HPDE6-E6E7 (cell line): ENCODE measurements around the gene SLC18A3.

Experiments used
- DNase-seq: peaks from one replicate; pipeline ENCODE4 v3.0.0; 2011; ENCODE audit warnings: missing footprints; ENCODE audit errors: extremely low spot score

SLC18A3 gene

DNA sequence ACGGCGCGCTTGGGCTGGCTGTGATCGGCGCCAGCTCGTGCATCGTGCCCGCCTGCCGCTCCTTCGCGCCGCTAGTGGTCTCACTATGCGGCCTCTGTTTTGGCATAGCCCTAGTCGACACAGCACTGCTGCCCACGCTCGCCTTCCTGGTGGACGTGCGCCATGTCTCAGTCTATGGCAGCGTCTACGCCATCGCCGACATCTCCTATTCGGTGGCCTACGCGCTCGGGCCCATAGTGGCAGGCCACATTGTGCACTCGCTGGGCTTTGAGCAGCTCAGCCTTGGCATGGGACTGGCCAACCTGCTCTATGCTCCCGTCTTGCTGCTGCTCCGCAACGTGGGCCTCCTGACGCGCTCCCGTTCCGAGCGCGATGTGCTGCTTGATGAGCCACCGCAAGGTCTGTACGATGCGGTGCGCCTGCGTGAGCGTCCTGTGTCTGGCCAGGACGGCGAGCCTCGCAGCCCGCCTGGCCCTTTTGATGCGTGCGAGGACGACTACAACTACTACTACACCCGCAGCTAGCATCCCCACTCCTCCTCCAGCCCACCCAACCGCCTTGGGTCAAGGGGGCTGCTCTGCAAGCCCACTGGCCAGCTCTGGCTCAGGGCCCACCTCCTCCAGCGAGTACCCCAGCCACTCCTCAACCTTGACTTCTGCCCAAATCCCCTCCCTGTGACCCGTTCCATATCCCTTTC is 1.9 kb downstream of the SLC18A3 start:
- DNase-seq: no peak

DNA sequence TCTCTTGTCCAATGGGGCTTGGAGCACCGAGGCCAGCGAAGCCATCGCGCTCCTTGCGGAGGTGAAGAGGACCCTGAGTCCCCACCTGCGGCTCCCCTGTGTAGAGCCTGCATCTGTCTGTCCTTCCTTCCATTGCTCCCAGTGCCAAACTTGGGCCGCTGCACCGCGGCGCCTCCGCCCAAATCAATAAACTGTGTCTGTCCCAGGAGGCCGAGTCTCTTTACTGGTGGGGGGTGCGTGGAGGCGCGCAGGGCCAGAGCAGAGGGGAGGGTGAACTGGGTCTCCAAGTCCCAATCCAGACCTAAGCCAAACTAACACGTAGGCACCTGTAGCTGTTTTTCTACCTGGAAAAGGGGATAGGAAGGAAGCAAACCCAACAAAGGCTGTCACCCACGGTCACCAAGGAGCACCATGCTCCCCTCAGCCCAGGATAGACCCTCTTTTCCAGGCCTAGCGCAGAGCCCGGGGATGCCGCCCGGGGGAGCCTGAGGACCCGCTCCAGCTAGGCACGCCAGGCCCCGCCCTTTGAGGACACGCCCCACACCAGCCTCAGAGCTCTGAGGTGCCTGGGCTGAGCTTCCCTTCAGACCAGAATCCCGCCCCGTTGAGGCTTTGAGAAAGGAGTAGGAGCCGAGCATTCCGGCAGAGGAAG is 2.5 kb downstream of the SLC18A3 start:
- no peak for DNase-seq

DNA sequence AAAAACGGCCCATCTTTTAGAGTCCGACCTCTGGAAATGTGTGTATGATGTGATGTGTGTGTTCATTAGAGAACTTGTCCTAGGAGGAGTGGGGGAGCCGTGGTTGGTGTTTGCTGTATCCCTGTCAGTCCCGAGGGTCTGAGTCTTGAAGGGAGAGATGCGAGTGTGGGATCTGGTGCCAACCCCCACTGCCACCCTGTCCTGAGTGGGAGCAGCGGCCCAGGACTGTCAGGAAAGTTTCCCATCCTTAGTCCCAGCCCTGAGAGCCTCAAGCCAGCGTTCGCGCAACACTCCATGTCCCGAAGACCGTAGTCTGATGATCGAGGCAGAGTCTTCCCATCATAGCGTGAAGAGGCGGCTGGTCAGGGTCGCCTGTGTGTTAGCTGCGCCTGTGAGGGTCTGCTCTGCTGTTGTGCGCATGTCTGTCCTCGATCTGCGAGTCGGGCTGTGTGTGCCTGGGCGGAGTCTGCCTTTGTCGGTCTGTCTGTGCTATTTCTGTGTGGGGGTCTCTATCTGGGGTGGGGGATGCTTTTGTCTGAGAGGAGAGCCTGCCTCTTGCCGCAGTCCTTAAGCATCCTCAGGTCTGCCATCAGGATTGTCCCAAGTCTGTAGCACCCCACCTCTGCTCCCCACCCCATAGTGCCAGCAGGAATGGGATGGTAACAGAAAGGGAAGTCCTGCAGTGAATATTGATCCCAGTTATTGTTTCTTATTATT is 3.2 kb downstream of the SLC18A3 start:
- DNase-seq: no peak

DNA sequence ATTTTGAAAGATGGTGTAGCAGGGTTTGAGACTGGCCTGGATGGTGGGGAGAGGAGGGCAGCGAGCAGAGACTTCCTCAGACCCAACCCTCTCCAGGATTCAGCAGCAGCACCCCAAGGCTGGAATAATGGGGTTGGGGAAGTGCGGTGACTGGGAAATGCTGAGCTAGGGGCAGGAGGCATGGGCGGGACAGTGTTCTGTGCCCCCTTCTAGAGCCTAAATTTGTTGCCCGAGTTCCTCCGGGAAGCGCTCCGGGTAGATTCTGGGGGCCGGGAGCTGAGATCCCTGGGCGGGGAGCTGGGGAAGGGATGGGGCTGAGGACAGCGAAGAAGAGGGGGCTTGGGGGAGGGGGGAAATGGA is 3.8 kb downstream of the SLC18A3 start, which contains the start of gene CHAT:
CHAT (plus strand) TSS at position 156 of the 360 bp plus-strand sequence; CDS start at position 309, 153 bp downstream.
- no peak for DNase-seq

DNA sequence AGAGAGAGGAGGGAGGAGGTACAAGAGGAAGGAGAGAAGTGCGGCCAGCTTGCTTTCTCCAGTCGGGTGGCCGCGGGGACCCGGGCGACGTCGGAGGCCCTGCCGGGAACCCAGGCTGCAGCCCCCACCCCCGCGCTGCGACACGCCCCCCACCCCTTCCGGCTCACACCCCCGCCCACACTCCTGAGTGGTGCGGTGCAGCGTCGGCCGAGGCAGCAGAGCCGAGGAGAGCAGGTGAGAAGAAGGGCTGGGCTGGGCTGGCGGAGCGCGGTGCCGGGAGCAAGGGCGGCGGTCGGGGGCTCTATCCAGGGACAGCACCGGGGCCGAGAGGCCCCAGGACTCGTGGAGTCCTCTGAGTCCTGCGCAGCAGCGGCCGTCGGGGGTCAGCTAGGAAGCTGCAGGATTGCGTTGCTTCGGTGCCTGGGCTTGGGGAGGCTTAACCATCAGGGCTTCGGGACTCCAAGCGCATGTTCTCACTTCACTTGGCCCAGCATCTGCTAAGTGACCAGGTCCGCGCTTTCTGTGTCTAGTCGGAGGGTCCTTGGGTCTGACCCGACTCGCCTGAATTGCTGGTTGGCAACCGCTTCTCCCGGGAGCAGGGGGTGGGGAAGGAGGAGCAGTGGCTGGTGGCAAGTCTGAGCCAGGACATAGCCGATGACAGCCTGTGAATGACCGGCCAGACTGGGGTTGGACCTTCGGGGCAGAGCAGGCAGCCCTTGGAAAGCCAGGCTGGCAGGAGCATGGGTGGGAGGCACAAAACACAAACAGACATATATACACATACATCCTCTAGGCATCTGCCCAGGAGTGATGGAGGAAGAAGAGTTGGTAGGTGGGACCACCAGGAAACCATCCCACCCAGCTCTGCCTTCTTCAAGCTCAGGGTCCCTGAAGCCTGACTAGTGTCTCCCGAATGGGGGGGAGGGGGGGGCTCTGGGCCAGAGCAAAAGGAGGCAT is 4.4 kb downstream of the SLC18A3 start:
- DNase-seq: no peak

DNA sequence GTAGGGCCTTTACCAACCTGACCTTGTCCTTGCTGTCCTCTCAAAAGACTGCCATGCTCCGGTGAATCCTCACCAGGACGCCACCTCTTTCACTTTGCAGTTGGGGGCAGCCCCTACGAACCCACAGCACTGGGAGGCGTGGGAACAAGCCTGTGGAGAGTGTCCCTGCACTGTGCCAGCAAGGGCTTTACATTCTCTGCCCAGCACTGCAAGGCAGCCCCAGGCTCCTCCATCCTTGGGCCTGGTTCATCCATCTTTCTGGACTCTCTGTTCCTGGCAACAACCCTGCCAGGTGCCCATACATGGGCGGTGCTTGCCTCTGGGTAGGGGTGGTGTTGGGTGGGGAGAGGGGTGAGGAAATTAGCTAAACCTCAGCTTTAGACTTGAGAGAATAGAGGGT is 5.1 kb downstream of the SLC18A3 start:
- DNase-seq: no peak

DNA sequence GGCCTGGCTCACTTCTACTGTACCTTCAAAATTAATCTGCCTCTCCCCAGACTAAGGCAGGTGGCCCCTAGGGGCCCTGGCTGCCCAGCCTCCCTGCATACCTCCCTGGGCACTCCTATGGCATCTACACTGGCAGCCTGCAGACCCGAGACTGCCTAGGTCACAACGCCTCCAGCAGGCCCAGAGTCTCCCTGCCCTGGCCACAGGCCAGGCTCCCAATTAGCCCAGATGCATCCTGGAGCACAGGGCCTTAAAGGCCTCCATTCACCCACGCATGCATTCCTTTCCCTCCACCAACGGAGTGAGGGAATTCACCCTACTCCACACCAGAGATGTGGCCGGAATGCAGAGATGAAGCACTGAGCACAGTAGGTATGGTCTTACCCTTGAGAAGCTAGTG is 5.6 kb downstream of the SLC18A3 start:
- DNase-seq: no peak

DNA sequence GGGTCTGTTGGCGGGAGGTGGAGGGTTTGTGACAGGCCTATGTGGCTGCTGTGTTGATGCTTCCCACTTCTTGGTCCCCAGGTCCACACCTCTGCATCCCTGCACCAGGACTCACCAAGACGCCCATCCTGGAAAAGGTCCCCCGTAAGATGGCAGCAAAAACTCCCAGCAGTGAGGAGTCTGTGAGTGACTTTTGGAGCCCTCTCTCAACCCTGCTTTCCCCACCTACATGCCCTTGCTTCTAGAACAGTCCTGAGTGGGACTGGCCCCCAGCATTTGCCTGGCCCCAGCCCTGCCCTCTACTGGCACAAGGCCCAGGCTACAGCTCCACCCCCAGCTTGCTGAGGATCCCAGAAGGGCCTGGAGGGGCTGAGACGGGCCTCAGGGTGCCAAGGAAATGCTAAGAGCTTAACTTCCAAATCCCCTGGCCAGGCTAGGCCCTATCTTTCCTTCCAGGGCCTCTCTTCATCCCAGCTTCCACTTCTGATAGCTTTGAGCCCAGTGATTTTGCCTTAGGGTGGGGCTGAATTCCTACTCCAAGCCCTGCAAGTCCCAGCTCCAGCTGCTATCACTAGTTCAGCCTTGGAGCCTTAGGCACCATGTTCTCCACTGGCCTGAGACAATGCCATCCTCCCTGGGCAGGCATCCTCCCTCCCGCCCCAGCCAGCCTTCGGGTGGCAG is 6.5 kb downstream of the SLC18A3 start:
- no peak for DNase-seq

DNA sequence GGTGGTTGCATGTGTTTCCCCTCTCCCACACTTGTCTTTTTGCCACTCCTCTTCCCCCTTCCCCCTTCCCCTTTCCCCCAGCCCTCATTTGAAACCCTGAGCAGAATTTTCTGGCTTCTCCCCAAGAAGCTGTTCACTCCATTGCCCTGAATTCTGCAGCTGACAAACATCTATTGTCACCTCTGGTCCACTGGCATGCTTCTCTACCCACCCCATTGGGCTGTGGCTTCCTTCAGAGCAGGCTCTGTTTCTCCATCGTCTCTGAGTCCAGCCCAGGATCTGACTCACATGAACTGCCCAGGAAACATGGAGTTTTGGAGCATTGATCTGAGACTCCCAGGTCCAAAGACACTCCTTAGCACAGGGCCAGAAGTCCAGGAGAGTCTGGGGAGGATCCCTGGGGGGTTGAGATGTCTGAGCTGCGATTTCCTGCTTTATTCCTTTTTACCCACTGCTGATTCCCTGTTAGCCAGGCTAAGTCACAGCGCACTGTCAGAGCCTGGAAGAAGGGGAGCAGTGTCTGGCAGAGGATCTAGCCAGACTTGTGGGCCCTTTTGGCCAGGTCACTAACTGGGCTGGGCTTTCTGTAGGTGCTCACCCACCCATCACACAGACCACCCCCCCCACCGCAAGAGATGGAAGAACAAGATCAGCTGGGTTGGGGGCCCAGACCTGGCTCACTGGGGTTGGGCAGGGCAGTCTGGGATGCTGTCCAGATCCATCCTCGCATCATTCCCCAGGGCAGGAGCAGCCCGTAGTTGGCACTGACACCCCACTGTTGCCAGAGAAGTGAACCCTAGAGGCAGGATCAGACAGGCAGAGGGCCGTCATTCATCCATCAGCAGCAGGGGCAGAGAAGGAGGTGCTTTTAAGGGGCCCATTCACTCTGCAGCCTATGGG is 7.3 kb downstream of the SLC18A3 start:
- DNase-seq: no peak

DNA sequence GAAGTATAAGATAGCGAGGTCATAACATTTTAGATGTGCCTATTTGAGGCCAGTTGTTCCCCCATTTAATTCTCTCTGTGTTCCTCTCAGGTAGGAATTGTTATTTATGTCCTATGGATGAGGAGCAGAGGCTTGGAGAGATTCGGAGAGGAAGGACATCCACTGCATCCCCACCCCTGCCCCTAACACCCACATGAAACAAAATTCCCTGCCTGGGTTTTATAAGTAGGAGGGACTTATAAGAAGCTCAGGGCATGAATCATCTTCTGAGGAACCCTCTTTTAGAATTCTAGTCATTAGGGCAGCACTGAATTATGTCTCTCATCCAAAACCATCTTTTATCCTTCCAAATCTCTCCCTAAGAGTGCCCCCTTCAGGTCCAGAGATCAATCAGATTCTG is 8.7 kb downstream of the SLC18A3 start:
- no peak for DNase-seq

DNA sequence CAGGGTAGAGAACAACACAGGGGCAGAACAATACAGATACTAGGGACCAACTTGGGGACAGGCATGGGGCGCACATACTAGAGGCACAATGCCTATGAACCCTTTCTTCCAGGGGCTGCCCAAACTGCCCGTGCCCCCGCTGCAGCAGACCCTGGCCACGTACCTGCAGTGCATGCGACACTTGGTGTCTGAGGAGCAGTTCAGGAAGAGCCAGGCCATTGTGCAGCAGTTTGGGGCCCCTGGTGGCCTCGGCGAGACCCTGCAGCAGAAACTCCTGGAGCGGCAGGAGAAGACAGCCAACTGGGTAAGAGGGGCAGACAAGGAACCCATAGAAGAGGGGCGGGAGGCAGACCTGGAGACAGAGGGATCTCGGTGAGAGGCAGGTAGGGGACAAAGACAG is 9.5 kb downstream of the SLC18A3 start:
- DNase-seq: no peak

DNA sequence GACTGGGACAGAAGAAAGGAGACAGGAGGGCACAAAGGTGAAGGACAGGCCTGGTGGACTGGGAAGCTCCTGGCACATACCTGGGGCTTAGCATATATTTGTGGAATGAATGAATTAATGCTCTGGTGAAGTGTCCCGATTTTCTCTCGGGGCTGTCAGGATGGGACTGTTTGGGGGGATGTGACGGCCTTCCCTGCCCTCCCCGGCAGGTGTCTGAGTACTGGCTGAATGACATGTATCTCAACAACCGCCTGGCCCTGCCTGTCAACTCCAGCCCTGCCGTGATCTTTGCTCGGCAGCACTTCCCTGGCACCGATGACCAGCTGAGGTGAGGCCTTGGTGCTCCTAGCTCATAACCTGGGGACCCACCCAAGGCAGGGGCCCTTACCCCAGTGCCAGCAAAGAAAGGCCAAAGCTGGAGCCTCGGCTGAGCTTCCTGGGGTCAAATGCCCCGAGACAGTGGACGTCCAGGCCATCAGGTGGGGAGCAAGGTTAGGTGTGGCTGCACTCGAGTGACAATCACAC is 10.2 kb downstream of the SLC18A3 start:
- DNase-seq: no peak

DNA sequence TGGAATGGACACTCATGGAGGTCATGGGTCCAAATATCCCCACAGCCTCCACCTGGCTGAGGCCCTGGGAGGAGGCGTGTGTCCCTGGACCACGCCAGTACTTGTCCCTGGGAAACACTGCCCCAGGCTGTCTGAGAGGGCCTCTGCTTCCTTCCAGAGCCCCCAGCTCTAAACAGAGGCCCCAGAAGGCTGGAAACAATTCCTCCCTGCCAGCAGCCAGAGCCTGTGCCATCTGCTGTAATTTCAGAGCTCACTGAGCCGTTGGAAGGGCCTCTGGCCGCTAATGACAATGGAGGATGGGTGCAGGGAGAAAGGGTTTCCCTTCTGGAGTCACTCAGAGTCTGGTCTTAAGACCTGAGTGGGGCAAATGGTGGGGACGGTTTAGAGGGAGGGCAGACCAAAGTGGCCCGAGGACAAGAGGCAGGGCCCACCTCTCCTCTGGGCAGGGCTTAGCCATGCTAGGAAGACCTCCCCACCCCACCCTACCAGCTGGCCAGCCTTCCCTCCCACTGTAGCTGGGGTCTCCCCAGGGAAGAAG is 10.8 kb downstream of the SLC18A3 start:
- DNase-seq: no peak

DNA sequence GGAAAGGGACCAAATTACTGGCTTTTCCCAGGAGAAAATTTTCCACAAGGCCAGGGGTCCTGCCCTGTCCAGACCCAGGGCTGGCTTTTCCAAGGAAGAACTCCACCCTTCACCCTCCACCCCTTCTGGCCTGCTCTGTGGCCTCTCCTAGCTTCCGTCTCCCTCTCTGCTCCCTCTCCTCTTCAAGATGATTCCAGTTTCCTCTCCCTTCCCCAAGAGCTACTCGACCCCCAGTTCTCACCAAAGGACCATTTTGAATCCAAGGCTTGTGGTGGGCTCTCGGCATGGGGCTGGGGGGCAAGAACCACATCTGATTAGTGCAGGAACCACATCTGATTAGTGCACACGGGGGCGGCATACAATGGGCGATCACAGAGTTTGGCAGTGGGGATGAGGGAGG is 11.5 kb downstream of the SLC18A3 start:
- no peak for DNase-seq

DNA sequence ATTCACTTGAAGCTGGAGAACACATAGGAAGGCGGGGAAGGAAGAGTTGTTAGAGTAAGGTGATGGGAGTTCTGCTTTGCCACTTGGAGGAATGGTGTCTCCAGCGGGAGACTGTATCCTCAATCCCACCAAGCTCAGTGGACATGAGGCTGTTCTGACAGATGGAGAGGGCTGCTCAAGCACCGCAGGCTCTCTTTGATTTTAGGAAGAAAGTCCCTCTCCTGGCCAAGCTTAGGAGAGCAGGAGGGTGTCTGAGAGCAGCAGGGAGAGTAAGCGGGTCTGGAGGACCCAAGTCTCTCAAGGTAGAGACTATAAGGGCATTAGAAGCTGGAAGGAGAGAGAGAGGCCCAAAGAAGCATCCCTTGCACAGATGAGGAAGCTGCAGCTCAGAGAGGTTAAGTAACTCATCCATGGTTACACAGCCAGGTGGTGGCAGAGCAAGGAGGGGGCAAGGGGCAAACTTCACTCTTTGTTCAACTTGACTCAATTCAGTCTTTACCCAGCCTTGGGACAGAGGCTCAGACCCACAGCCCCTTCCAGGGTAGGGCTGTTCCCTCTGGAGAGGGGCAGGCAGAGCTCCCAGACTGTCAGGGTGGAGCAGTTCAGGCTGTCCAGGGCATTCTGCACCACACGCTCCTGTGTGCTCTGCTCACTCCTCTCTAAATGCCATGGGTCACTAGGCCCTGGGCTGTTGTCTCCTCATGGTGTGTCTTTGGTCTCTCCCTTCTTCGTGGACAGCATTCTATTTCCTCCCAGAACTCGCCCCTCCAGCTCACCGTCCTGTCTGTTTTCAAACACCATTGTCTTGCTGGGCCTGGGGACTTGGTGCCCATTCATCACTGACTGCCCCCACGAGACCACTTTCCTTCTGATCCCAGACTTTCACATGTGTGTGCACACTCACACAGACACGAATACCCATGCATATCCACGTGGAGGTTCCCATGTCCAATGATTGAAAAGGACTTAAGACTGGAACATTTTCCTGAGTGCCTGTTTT is 12.6 kb downstream of the SLC18A3 start:
- no peak for DNase-seq

DNA sequence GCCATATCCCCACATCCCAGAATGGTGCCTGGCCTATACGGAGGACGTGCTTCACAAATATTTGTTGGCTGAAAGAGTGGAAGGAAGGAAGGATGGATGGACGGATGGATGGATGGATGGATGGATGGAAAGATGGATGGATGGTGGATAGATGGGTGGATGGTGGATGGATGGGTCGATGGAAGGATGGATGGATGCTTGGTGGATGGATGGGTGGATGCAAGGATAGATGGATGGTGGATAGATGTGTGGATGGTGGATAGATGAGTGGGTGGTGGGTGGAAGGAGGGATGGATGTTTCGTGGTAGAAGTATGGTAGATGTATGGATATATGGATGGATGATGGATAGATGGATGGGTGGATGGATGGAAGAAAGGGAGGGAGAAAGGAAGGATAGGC is 14.5 kb downstream of the SLC18A3 start:
- no peak for DNase-seq

DNA sequence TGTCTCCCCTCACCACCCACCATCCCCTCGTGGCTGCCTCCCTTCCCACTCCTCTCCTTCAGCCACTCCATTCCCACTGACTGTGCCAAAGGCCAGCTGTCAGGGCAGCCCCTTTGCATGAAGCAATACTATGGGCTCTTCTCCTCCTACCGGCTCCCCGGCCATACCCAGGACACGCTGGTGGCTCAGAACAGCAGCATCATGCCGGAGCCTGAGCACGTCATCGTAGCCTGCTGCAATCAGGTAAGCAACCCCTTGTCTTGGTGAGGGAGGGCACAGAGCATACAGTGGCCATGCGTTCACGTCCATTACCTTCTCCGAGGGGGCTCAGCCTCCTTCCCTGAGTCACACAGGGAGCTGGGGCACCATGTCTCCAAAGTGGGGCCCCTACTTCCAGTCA is 15.3 kb downstream of the SLC18A3 start:
- no peak for DNase-seq

DNA sequence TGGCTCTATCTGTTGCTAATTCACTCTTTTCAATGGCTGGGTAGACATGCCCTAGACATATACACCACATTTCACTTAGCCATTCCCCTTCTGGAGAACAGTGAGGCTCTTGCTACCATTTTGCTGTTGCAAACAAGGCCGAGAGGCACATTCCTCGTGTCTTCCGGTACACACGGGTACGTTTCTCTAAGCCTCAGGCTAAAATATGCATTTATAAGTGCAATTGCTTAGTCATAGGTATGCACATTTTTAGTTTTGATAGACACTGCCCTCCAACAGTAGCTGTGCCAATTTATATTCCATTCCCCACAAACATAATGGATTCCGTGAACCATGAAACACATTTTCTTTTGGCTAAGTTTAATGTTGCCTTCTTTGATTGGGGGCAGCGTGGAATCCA is 16.9 kb downstream of the SLC18A3 start:
- no peak for DNase-seq
